Stimulated activated CD4-positive, alpha-beta T cell treated with anti-CD3 and anti-CD28 coated beads, Interleukin-1b, Interleukin-23, amount 100 ng/mL, for 4 hours (primary cell): ENCODE data around the gene ANTKMT.

Experiments
- DNase-seq, 2 donors: peaks; one replicate each; pipeline ENCODE4 v3.0.0-alpha.2; 2020; ENCODE audit warnings: low read depth in 2 of 2

ANTKMT gene

GRCh38 chr16:720990-721764 is at the start of gene ANTKMT:
TSS of gene ANTKMT (plus strand) at chr16:721146. CDS start at chr16:721275, 129 bp downstream.
- peak; percentile 41 to 75 for DNase-seq

GRCh38 chr16:671353-672131 is 49.4 kb upstream of the ANTKMT start:
- DNase-seq, result no peak

- no peak for DNase-seq
Observed at GRCh38 chr16:672371-672770, 48.6 kb upstream of the ANTKMT start.

- no peak for DNase-seq
Observed at GRCh38 chr16:672851-673250, 48.1 kb upstream of the ANTKMT start.

GRCh38 chr16:673399-673991 is 47.5 kb upstream of the ANTKMT start:
- no peak for DNase-seq

GRCh38 chr16:674214-674881 is 46.6 kb upstream of the ANTKMT start:
- DNase-seq, result no peak

- no peak for DNase-seq
Observed at GRCh38 chr16:674968-675883, 45.7 kb upstream of the ANTKMT start, which contains the start of gene RHBDL1. TSS of gene RHBDL1 (plus strand) at chr16:675671. CDS start at chr16:675791, 120 bp downstream.

GRCh38 chr16:675884-676564 is 44.9 kb upstream of the ANTKMT start:
- no peak for DNase-seq

- no peak for DNase-seq
Observed at GRCh38 chr16:676565-676902, 44.4 kb upstream of the ANTKMT start.

GRCh38 chr16:676913-677312 is 44.0 kb upstream of the ANTKMT start:
- DNase-seq, result no peak

GRCh38 chr16:677316-678190 is 43.4 kb upstream of the ANTKMT start:
- no peak for DNase-seq

GRCh38 chr16:678209-678857 is 42.6 kb upstream of the ANTKMT start:
- no peak for DNase-seq

- peak in 1 of 2 donors; percentile 49 for DNase-seq
Observed at GRCh38 chr16:678858-679813, 41.8 kb upstream of the ANTKMT start.

- DNase-seq, result peak; percentile 89 to 91
Observed at GRCh38 chr16:679814-680624, 40.9 kb upstream of the ANTKMT start, which contains the start of gene STUB1. TSS of gene STUB1 (plus strand) at chr16:680410. CDS start at chr16:680526, 116 bp downstream.

GRCh38 chr16:680625-680945 is 40.4 kb upstream of the ANTKMT start:
- no peak for DNase-seq

- no peak for DNase-seq
Observed at GRCh38 chr16:680967-681745, 39.8 kb upstream of the ANTKMT start.
